ENCODE data around the gene ARHGAP1. TPM values are rescaled to one million over a fixed set of nuclear protein-coding genes. Genes with fewer than 3 reads are reported as not detected.

The ARHGAP1 gene
- polyA plus RNA-seq, 3 donors: 31.6 to 59.3 (median 44.1) TPM

GRCh38 chr11:46675949-46676348, 24.5 kb downstream of the ARHGAP1 start:
- Mint-ChIP-seq H3K27me3 (ENCODE audit: low read depth in 3 of 3) (no peaks in the 10 kb centered on the region), H3K36me3 (peaks cover 49 to 72% of the 10 kb centered on the region in 2 donors), H3K4me1 (peaks cover 78% of the 10 kb centered on the region), H3K4me3 (no peak overlapping the region), H3K9me3 (peaks cover 0 to 7% (median 3%) of the 10 kb centered on the region in 7 donors), H3K27ac (peak overlapping the region; percentile 88 to 97 (median 94))
- TF ChIP-seq, protein P1, sequence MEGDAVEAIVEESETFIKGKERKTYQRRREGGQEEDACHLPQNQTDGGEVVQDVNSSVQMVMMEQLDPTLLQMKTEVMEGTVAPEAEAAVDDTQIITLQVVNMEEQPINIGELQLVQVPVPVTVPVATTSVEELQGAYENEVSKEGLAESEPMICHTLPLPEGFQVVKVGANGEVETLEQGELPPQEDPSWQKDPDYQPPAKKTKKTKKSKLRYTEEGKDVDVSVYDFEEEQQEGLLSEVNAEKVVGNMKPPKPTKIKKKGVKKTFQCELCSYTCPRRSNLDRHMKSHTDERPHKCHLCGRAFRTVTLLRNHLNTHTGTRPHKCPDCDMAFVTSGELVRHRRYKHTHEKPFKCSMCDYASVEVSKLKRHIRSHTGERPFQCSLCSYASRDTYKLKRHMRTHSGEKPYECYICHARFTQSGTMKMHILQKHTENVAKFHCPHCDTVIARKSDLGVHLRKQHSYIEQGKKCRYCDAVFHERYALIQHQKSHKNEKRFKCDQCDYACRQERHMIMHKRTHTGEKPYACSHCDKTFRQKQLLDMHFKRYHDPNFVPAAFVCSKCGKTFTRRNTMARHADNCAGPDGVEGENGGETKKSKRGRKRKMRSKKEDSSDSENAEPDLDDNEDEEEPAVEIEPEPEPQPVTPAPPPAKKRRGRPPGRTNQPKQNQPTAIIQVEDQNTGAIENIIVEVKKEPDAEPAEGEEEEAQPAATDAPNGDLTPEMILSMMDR (IDR thresholded peaks at IDR 0.05): no peak
- H3K4me1 ChIP-seq (ENCODE audit: control insufficient read depth in 1 of 2, insufficient read depth in 2 of 2, low read length in 2 of 2): peaks cover 80 to 82% of the 10 kb centered on the region in 2 donors
- H3K9ac ChIP-seq (ENCODE audit: insufficient read depth, low read length, poor library complexity, severe bottlenecking): peak overlapping the region; percentile 61
- WGBS (ENCODE audit: insufficient coverage): no CpG with 5 or more reads among the region's 7 CpGs
- DNase-seq: no peak
- H3K36me3 ChIP-seq (replicated peaks in 1 of 2; ENCODE audit: control insufficient read depth in 1 of 2, insufficient read depth in 2 of 2, low read length in 2 of 2): peaks cover 31 to 41% of the 10 kb centered on the region in 2 donors
- H3K9me3 ChIP-seq (replicated peaks in 1 of 2; ENCODE audit: control insufficient read depth in 1 of 2, insufficient read depth in 1 of 2, low read length in 2 of 2): no peaks in the 10 kb centered on the region
- intact Hi-C loops (cut with micrococcal nuclease): no loop called here
- no peaks in the 10 kb centered on the region for H3K27me3 ChIP-seq (ENCODE audit: control insufficient read depth in 2 of 2, insufficient read depth in 2 of 2, low read length in 2 of 2)
- H4K20me1 ChIP-seq (ENCODE audit: insufficient read depth, low read length): no peaks in the 10 kb centered on the region
- peak overlapping the region; percentile 94 to 95 for H3K27ac ChIP-seq (ENCODE audit: low read depth in 1 of 2, low read length in 2 of 2)
- peak overlapping the region in 1 of 3 experiments; percentile 51 for H3K4me3 ChIP-seq (replicated peaks in 1 of 3; ENCODE audit: low read depth in 2 of 3, low read length in 3 of 3)
- H3K4me2 ChIP-seq (replicated peaks; ENCODE audit: extremely low read depth, low read length, poor library complexity, severe bottlenecking): peak overlapping the region; percentile 29
- peaks cover 46% of the 10 kb centered on the region for H3K79me2 ChIP-seq (ENCODE audit: insufficient read depth, low read length)
- no peak overlapping the region for H2AFZ ChIP-seq (ENCODE audit: insufficient read depth, low read depth, low read length, poor library complexity, severe bottlenecking)

GRCh38 chr11:46675288-46675851, 25.0 kb downstream of the ARHGAP1 start:
- H3K4me1 Mint-ChIP-seq: peaks cover 84% of the 10 kb centered on the region
- H3K27ac Mint-ChIP-seq: peak overlapping the region; percentile 88 to 97 (median 94)
- intact Hi-C loops (cut with micrococcal nuclease): no loop called here

More at GRCh38 chr11:46675288-46675851, 25.0 kb downstream of the ARHGAP1 start:
- peak; percentile 62 to 91 (median 77) for DNase-seq
- Histone ChIP-seq H4K20me1 (ENCODE audit: insufficient read depth, low read length) (no peaks in the 10 kb centered on the region), H3K79me2 (ENCODE audit: insufficient read depth, low read length) (peaks cover 46% of the 10 kb centered on the region), H2AFZ (ENCODE audit: insufficient read depth, low read depth, low read length, poor library complexity, severe bottlenecking) (peak overlapping the region; percentile 24), H3K4me3 (replicated peaks in 1 of 3; ENCODE audit: low read depth in 2 of 3, low read length in 3 of 3) (peak overlapping the region in 1 of 3 experiments; percentile 51), H3K4me1 (ENCODE audit: control insufficient read depth in 1 of 2, insufficient read depth in 2 of 2, low read length in 2 of 2) (peaks cover 86 to 88% of the 10 kb centered on the region in 2 donors), H3K9ac (ENCODE audit: insufficient read depth, low read length, poor library complexity, severe bottlenecking) (peak overlapping the region; percentile 61), H3K9me3 (replicated peaks in 1 of 2; ENCODE audit: control insufficient read depth in 1 of 2, insufficient read depth in 1 of 2, low read length in 2 of 2) (no peaks in the 10 kb centered on the region), H3K4me2 (replicated peaks; ENCODE audit: extremely low read depth, low read length, poor library complexity, severe bottlenecking) (peak overlapping the region; percentile 29), H3K36me3 (replicated peaks in 1 of 2; ENCODE audit: control insufficient read depth in 1 of 2, insufficient read depth in 2 of 2, low read length in 2 of 2) (peaks cover 25 to 35% of the 10 kb centered on the region in 2 donors), H3K27ac (ENCODE audit: low read depth in 1 of 2, low read length in 2 of 2) (peak overlapping the region; percentile 94 to 95), H3K27me3 (ENCODE audit: control insufficient read depth in 2 of 2, insufficient read depth in 2 of 2, low read length in 2 of 2) (no peaks in the 10 kb centered on the region)
- 24% methylated on average over 3 of the region's 4 CpGs for whole genome bisulfite sequencing (ENCODE audit: insufficient coverage)
- peaks cover 0 to 7% (median 3%) of the 10 kb centered on the region in 7 donors for H3K9me3 Mint-ChIP-seq
- H3K27me3 Mint-ChIP-seq (ENCODE audit: low read depth in 3 of 3): no peaks in the 10 kb centered on the region
- H3K36me3 Mint-ChIP-seq: peaks cover 44 to 66% of the 10 kb centered on the region in 2 donors
- H3K4me3 Mint-ChIP-seq: peak overlapping the region in 1 of 2 donors; percentile 80
- TF ChIP-seq, protein P1 (IDR thresholded peaks at IDR 0.05): no peak
